K562 (cell line): ENCODE results near the gene NEUROG3. TPM values are rescaled to one million over a fixed set of nuclear protein-coding genes. Genes with fewer than 3 reads are reported as not detected.
A peak's percentile ranks its signal among the peaks of the same experiment; 100 is the strongest.

Experiments
- ATAC-seq: fragments of 200-7000 bp; cut with Tn5 transposase; 3 replicates; pipeline ENCODE4 v1.9.1; 2020; ENCODE audit warnings: moderate library complexity
- BruUV-seq: library from RNA; stranded (reverse); fragments of 400-500 nt; replicated peaks from 2 replicates; lab custom pipeline; 2021; lab: Mats Ljungman, UMichigan
- CTCF ChIA-PET: fragments of 300-600 bp; formaldehyde crosslinking; extraction: SDS; loops from one replicate; lab custom pipeline; 2021; ENCODE audit warnings: low intra/inter-chr PET ratio; lab: Yijun Ruan, JAX
- POLR2A ChIA-PET: fragments of 300-600, 350-650 bp; sonication (Branson Sonifier 250); formaldehyde crosslinking; extraction: SDS; loops from one replicate; lab custom pipeline; 2021; ENCODE audit warnings: antibody characterized with exemption, inconsistent platforms; lab: Yijun Ruan, JAX
- DNase-seq, 4 experiments: peaks; one replicate each; pipeline versions ENCODE4 v3.0.0 to v3.0.0-alpha.2; 2011 to 2018; ENCODE audit warnings: low spot score in 3 of 4, mixed read lengths in 3 of 4; ENCODE audit errors: extremely low read depth in 1 of 4
- FAIRE-seq: peaks from 2 replicates; lab custom pipeline; 2011; peaks lifted over from hg19 to GRCh38; lab: Jason Lieb, UNC
- H2AFZ ChIP-seq: 2 replicates; pipeline ENCODE4 v1.6.0; 2011; ENCODE audit warnings: low read depth, low read length, control low read depth, inconsistent platforms
- H3K27ac ChIP-seq: fragments of 200-600 bp; 3 replicates; pipeline ENCODE4 v1.8.0; 2011; ENCODE audit warnings: low read depth, mild to moderate bottlenecking, control low read depth, inconsistent platforms, low read length, moderate library complexity, mixed read lengths; ENCODE audit errors: extremely low read depth
- H3K27me3 ChIP-seq, 2 experiments: fragments of 300-600 bp in 1 of 2; 2 replicates in 1 of 2; 3 replicates in 1 of 2; pipeline versions ENCODE4 v1.6.0 to v1.8.0; 2011; ENCODE audit warnings: inconsistent platforms in 2 of 2, low read length in 2 of 2, mild to moderate bottlenecking in 1 of 2, mixed read lengths in 1 of 2, moderate library complexity in 1 of 2; ENCODE audit not compliant: control insufficient read depth in 2 of 2, insufficient read depth in 2 of 2
- H3K36me3 ChIP-seq: fragments of 300-600 bp; 3 replicates; pipeline ENCODE4 v1.8.0; 2011; ENCODE audit warnings: mild to moderate bottlenecking, low read length, inconsistent platforms; ENCODE audit not compliant: control insufficient read depth, insufficient read depth
- H3K4me1 ChIP-seq, 2 experiments: fragments of 200-600 bp in 1 of 2; replicated peaks in 1 of 2; 2 replicates in 1 of 2; 3 replicates in 1 of 2; pipeline versions ENCODE4 v1.5.1 to v1.8.0; 2011; ENCODE audit warnings: inconsistent platforms in 2 of 2, low read length in 2 of 2, mild to moderate bottlenecking in 1 of 2, mixed read lengths in 1 of 2, moderate library complexity in 1 of 2; ENCODE audit not compliant: control insufficient read depth in 2 of 2, insufficient read depth in 2 of 2
- H3K4me2 ChIP-seq: 2 replicates; pipeline ENCODE4 v1.6.1; 2011; ENCODE audit warnings: low read length, control low read depth, inconsistent platforms, mixed read lengths; ENCODE audit not compliant: insufficient read depth
- H3K4me3 ChIP-seq: fragments of 200-600 bp; sonication (generic), shearing (Covaris generic); 2 replicates; pipeline ENCODE4 v1.5.1; 2016; ENCODE audit warnings: control low read depth, inconsistent platforms
- H3K79me2 ChIP-seq: fragments of 200-600 bp; 3 replicates; pipeline ENCODE4 v1.8.0; 2011; ENCODE audit warnings: low read length, inconsistent platforms; ENCODE audit not compliant: control insufficient read depth, insufficient read depth
- H3K9ac ChIP-seq, 2 experiments: 2 replicates each; pipeline versions ENCODE4 v1.6.0 to v1.6.1; 2011; ENCODE audit warnings: low read depth in 2 of 2, low read length in 2 of 2, control low read depth in 1 of 2, inconsistent platforms in 1 of 2, mild to moderate bottlenecking in 1 of 2, mixed read lengths in 1 of 2; ENCODE audit not compliant: insufficient read depth in 1 of 2
- H3K9me1 ChIP-seq: one replicate; pipeline ENCODE4 v1.6.0; 2011; ENCODE audit warnings: inconsistent platforms, mild to moderate bottlenecking, low read length, moderate library complexity; ENCODE audit not compliant: control insufficient read depth, insufficient read depth
- H3K9me3 ChIP-seq: replicated peaks from 2 replicates; pipeline ENCODE4 v1.5.1; 2011; ENCODE audit warnings: low read depth, low read length, inconsistent platforms; ENCODE audit not compliant: control insufficient read depth, insufficient read depth
- H4K20me1 ChIP-seq: replicated peaks from 2 replicates; pipeline ENCODE4 v1.6.1; 2011; ENCODE audit warnings: low read length, inconsistent platforms, mixed read lengths; ENCODE audit not compliant: control insufficient read depth, insufficient read depth
- CXXC5 ChIP-seq: fragments of 250-450 bp; sonication (Bioruptor Pico); IDR thresholded peaks from 2 replicates; pipeline ENCODE4 v1.8.0; 2022; ENCODE audit warnings: inconsistent platforms, mild to moderate bottlenecking, moderate library complexity
- NRF1 ChIP-seq, 2 experiments: fragments of 450-650 bp; IDR thresholded peaks in 1 of 2; conservative IDR thresholded peaks in 1 of 2; 2 replicates each; pipeline ENCODE4 v1.6.1; 2014; ENCODE audit warnings: mild to moderate bottlenecking in 2 of 2
- RCOR1 ChIP-seq, 2 experiments: IDR thresholded peaks; 2 replicates each; pipeline ENCODE4 v1.6.1; 2012; ENCODE audit warnings: low read depth in 2 of 2, low read length in 2 of 2, borderline replicate concordance in 1 of 2, improper control_type of control experiment in 1 of 2
- RFX5 ChIP-seq: IDR thresholded peaks from 2 replicates; pipeline ENCODE4 v1.6.1; 2011; ENCODE audit warnings: low read depth, mild to moderate bottlenecking, improper control_type of control experiment, low read length
- SMARCA4 ChIP-seq: fragments of 450-650 bp; IDR thresholded peaks from 2 replicates; pipeline ENCODE4 v1.6.1; 2016
- ZNF232 ChIP-seq: sonication (generic); formaldehyde crosslinking; IDR thresholded peaks from 2 replicates; pipeline ENCODE4 v1.8.0; 2022; ENCODE audit warnings: mild to moderate bottlenecking, missing genetic modification reagents
- WGBS: fragments of 100-300 bp; shearing (Covaris generic); methylation state at CpG from one replicate; pipeline ENCODE4 v1.1.6; 2016; ENCODE audit warnings: low coverage, mixed read lengths; ENCODE audit not compliant: insufficient coverage; ENCODE audit errors: missing lambda C conversion rate; 5-methylcytosine and 5-hydroxymethylcytosine counted together
- in situ Hi-C: fragments of 300-500 bp; cut with MboI; formaldehyde crosslinking; loops from 4 replicates; pipeline ENCODE4 v1.15.0; 2018; ENCODE audit warnings: inconsistent platforms, mixed read lengths
- intact Hi-C: fragments of 100-400 bp; cut with micrococcal nuclease; formaldehyde crosslinking; loops from 2 replicates; pipeline ENCODE4 v1.14.2; 2022
- polyA plus RNA-seq, 8 experiments: library from polyadenylated mRNA; depleted of rRNA in 4 of 8; stranded (reverse) in 5 of 8; unstranded in 3 of 8; fragments of >200 nt; fragmentation: Nextera tagmentation in 2 of 8; fragmentation: Illumina TruSeq in 1 of 8; extraction: Ambion mirVana in 2 of 8; extraction: Trizol in 1 of 8; gene quantifications; 2 replicates each; pipeline versions ENCODE4 v1.2.1 to v1.2.3, GENCODE V29; 2011 to 2014; ENCODE audit warnings: inconsistent platforms in 1 of 8, missing spikeins in 1 of 8
- total RNA-seq, 7 experiments: library from RNA; depleted of rRNA in 6 of 7; stranded (reverse); fragments of >200 nt in 6 of 7; fragmentation: Illumina TruSeq in 2 of 7; extraction: Trizol in 2 of 7; gene quantifications; 2 replicates each; pipeline versions ENCODE4 v1.2.1 to v1.2.3, GENCODE V29; 2011 to 2021; ENCODE audit warnings: low replicate concordance in 1 of 7
- TF ChIP-seq, protein P1 (sequence below): sonication (generic); formaldehyde crosslinking; IDR thresholded peaks from 2 replicates; pipeline ENCODE4 v1.8.0; 2023; ENCODE audit warnings: mild to moderate bottlenecking, missing genetic modification reagents
- TF ChIP-seq, protein P2 (sequence below): sonication (generic); formaldehyde crosslinking; IDR thresholded peaks from 2 replicates; pipeline ENCODE4 v1.8.0; 2022; ENCODE audit warnings: mild to moderate bottlenecking, missing genetic modification reagents
- TF ChIP-seq, protein P3 (sequence below): fragments of 450-650 bp; IDR thresholded peaks from 2 replicates; pipeline ENCODE4 v1.6.1; 2016; ENCODE audit warnings: low read depth

The NEUROG3 gene
- total and polyA plus RNA-seq, 9 of the 15 experiments (the other 6 are each of a cell fraction or from before 2014, with no cell fraction given) = not detected

DNA sequence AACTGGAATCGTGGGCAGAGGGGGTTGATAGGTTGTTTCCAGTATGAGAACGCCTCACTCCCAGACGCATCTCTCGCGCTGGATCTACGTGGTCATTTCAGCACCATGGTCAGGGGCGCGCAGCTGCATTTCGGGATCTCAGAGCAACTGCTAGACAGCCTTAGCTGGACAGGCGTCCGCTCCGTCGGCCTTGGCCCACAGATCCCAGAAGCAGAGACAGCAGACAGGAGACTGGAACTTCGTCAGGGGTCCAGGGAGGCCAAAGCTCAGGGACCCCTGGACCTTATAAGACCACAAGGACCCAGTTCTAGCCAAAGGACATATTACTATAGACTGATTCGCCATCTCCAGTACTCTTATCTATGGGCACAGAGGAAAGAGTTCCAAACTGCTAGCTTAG, 5.3 kb downstream of the NEUROG3 start:
- no peak overlapping the region for H3K4me2 ChIP-seq
- CTCF ChIA-PET = no interaction called here
- no peaks in the 10 kb centered on the region for H3K9me3 ChIP-seq
- intact Hi-C loops (no loop called here), in situ Hi-C loops (no loop called here)
- no peak overlapping the region for H2AFZ ChIP-seq
- peaks cover 0 to 9% of the 10 kb centered on the region in 2 experiments; a peak in 1 of 5 replicates for H3K4me1 ChIP-seq
- FAIRE-seq = peak; percentile 88
- WGBS = 4% methylated on average over 15 of the region's 15 CpGs
- H3K4me3 ChIP-seq = no peak overlapping the region
- peaks cover 33 to 49% of the 10 kb centered on the region in 2 experiments for H3K27me3 ChIP-seq
- H3K27ac ChIP-seq = no peak overlapping the region
- H3K36me3 ChIP-seq = no peaks in the 10 kb centered on the region
- peak; percentile 93 for ATAC-seq
- peaks cover 14% of the 10 kb centered on the region; the same call in 1 of the 2 replicates for H4K20me1 ChIP-seq
- H3K79me2 ChIP-seq = no peaks in the 10 kb centered on the region
- peak; percentile 22 to 70 (median 54) for DNase-seq
- no TSS peak for BruUV-seq
- H3K9me1 ChIP-seq = no peaks in the 10 kb centered on the region
- POLR2A ChIA-PET = interaction anchor here (0.7 to 1.3 kb wide), 3 partner anchors 21 to 146 kb away, joined by 3 to 5 read pairs (median 3); no protein-coding TSS in a partner anchor
- no peak overlapping the region for H3K9ac ChIP-seq
- TF ChIP-seq, protein P1, sequence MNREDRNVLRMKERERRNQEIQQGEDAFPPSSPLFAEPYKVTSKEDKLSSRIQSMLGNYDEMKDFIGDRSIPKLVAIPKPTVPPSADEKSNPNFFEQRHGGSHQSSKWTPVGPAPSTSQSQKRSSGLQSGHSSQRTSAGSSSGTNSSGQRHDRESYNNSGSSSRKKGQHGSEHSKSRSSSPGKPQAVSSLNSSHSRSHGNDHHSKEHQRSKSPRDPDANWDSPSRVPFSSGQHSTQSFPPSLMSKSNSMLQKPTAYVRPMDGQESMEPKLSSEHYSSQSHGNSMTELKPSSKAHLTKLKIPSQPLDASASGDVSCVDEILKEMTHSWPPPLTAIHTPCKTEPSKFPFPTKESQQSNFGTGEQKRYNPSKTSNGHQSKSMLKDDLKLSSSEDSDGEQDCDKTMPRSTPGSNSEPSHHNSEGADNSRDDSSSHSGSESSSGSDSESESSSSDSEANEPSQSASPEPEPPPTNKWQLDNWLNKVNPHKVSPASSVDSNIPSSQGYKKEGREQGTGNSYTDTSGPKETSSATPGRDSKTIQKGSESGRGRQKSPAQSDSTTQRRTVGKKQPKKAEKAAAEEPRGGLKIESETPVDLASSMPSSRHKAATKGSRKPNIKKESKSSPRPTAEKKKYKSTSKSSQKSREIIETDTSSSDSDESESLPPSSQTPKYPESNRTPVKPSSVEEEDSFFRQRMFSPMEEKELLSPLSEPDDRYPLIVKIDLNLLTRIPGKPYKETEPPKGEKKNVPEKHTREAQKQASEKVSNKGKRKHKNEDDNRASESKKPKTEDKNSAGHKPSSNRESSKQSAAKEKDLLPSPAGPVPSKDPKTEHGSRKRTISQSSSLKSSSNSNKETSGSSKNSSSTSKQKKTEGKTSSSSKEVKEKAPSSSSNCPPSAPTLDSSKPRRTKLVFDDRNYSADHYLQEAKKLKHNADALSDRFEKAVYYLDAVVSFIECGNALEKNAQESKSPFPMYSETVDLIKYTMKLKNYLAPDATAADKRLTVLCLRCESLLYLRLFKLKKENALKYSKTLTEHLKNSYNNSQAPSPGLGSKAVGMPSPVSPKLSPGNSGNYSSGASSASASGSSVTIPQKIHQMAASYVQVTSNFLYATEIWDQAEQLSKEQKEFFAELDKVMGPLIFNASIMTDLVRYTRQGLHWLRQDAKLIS (CRISPR knock-in tag) = no peak
- TF ChIP-seq CXXC5 (CRISPR knock-in tag) (peak; percentile 39), SMARCA4 (no peak), RCOR1 (IDR thresholded peaks at IDR 0.05; ENCODE audit: borderline replicate concordance in 1 of 2, low read depth in 2 of 2, low read length in 2 of 2) (peak in 1 of 2 experiments; percentile 50; a peak in 1 of 4 replicates), ZNF232 (0 out of 2 replicates have a peak, but pooled peaks have one; percentile 56), RFX5 (no peak), NRF1 (conservative IDR thresholded peaks at IDR 0.05 in 1 of 2, IDR thresholded peaks at IDR 0.05 in 1 of 2) (peak; percentile 17 to 37; a peak in 1 of 4 replicates)
- TF ChIP-seq, protein P2, sequence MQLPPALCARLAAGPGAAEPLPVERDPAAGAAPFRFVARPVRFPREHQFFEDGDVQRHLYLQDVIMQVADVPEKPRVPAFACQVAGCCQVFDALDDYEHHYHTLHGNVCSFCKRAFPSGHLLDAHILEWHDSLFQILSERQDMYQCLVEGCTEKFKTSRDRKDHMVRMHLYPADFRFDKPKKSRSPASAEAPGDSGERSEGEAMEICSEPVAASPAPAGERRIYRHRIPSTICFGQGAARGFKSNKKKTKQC = peak; percentile 75; the same call in 1 of the 2 replicates
- TF ChIP-seq, protein P3, sequence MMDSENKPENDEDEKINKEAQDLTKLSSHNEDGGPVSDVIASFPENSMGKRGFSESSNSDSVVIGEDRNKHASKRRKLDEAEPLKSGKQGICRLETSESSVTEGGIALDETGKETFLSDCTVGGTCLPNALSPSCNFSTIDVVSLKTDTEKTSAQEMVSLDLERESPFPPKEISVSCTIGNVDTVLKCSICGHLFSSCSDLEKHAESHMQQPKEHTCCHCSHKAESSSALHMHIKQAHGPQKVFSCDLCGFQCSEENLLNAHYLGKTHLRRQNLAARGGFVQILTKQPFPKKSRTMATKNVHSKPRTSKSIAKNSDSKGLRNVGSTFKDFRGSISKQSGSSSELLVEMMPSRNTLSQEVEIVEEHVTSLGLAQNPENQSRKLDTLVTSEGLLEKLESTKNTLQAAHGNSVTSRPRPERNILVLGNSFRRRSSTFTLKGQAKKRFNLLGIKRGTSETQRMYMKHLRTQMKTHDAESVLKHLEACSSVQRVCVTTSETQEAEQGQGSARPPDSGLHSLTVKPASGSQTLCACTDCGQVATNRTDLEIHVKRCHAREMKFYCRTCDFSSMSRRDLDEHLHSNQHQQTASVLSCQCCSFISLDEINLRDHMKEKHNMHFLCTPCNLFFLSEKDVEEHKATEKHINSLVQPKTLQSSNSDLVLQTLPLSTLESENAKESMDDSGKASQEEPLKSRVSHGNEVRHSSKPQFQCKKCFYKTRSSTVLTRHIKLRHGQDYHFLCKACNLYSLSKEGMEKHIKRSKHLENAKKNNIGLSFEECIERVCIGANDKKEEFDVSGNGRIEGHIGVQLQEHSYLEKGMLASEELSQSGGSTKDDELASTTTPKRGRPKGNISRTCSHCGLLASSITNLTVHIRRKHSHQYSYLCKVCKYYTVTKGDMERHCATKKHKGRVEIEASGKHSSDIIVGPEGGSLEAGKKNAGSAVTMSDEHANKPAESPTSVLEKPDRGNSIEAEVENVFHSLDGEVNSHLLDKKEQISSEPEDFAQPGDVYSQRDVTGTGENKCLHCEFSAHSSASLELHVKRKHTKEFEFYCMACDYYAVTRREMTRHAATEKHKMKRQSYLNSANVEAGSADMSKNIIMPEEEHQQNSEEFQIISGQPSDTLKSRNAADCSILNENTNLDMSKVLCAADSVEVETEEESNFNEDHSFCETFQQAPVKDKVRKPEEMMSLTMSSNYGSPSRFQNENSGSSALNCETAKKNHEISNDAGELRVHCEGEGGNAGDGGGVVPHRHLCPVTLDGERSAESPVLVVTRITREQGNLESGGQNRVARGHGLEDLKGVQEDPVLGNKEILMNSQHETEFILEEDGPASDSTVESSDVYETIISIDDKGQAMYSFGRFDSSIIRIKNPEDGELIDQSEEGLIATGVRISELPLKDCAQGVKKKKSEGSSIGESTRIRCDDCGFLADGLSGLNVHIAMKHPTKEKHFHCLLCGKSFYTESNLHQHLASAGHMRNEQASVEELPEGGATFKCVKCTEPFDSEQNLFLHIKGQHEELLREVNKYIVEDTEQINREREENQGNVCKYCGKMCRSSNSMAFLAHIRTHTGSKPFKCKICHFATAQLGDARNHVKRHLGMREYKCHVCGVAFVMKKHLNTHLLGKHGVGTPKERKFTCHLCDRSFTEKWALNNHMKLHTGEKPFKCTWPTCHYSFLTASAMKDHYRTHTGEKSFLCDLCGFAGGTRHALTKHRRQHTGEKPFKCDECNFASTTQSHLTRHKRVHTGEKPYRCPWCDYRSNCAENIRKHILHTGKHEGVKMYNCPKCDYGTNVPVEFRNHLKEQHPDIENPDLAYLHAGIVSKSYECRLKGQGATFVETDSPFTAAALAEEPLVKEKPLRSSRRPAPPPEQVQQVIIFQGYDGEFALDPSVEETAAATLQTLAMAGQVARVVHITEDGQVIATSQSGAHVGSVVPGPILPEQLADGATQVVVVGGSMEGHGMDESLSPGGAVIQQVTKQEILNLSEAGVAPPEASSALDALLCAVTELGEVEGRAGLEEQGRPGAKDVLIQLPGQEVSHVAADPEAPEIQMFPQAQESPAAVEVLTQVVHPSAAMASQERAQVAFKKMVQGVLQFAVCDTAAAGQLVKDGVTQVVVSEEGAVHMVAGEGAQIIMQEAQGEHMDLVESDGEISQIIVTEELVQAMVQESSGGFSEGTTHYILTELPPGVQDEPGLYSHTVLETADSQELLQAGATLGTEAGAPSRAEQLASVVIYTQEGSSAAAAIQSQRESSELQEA = no peak
